Stimulated activated CD8-positive, alpha-beta memory T cell treated with anti-CD3 and anti-CD28 coated beads, Interleukin-12 subunit alpha, Interleukin-12 subunit beta, amount 100 ng/mL, for 1 hour (primary cell): ENCODE measurements around the gene SUCLG2.

Experiments
- DNase-seq: peaks from one replicate; pipeline ENCODE4 v3.0.0-alpha.2; 2020; ENCODE audit warnings: low read depth

The SUCLG2 gene

DNA sequence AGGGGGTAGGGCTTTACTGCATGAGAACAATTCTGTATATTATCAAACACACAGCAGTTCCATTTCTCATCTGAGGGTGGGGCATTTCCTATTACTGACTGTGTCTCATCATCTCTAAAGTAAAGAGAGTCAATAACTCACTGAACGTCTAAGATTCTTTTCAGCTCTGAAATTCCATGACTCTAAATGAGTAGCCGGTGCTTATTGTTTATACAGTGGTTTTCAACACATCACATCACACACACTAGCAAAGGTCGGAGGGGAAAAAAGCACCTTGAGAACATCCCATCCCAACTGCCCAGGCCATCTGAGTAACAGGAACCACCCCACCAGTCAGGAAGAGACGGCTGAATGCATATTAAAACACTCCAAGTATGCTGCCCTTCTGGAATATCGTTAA, 196.0 kb downstream of the SUCLG2 start:
- no peak for DNase-seq

DNA sequence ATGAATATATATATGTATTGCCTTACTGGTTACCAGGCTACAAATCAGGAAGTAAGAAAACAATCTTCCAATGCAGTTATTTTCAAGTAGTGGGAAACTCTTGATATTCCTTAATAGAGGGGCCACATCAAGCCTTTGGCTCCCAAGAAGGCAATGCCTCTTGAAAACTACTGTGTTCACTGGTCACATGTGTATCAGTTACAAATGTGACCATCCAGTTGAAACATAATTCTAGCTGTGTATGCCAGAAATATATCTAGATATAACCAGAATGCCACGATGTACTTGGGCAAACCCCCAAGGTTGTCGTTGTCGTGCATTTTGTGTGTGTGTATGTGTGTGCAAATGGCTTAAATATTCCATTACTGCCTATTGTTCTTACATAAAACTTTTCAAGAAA, 200.8 kb downstream of the SUCLG2 start:
- DNase-seq: no peak

DNA sequence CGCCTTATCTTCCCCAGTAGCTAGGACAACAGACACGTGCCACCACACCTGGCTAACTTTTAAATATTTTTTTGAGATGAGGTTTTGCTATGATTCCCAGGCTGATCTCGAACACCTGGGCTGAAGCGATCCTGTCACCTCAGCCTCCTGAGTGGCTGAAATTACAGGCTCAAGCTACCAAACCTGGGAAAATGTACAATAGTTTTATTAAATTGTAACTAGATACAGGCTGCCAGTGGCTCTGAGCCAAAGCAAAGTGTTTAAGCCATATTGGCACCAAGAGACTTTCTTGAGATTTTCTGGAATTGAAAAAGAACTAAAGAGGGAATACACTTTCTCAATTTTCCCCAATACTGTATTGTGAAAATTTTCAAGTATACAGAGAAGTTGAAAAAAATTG, 204.3 kb downstream of the SUCLG2 start:
- no peak for DNase-seq

DNA sequence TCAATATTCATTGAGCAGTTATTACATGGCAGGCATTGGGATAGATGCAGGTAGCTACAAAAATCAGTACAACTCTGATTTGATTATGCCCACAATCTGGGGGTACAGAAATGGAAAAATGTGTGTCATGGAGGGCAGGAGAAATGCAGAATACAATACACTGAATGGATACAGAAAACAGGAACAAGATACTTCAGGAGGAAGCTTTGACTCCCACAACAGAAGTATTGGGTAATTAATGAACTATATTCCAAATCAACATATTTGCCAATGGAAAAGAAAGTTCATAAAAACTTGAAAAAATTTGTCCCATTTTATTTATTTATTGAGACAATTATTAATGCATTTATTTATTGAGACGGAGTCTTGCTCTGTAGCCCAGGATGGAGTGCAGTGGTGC, 207.0 kb downstream of the SUCLG2 start:
- no peak for DNase-seq

DNA sequence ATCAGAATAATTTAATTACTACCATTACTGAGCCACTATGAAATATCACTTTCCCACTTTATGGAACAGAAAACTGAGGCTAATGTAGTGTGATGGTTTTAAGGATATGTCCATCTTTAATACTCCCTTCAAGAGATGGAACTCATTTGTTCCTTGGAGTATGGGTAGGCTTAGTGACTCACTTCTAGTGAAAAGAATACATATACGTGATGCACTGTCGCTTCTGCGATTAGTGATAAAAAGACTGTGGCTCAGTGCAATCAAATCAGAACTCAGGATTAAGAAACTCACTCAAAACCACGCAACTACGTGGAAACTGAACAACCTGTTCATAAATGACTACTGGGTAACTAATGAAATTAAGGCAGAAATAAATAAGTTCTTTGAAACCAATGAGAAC, 216.6 kb downstream of the SUCLG2 start:
- DNase-seq: no peak

DNA sequence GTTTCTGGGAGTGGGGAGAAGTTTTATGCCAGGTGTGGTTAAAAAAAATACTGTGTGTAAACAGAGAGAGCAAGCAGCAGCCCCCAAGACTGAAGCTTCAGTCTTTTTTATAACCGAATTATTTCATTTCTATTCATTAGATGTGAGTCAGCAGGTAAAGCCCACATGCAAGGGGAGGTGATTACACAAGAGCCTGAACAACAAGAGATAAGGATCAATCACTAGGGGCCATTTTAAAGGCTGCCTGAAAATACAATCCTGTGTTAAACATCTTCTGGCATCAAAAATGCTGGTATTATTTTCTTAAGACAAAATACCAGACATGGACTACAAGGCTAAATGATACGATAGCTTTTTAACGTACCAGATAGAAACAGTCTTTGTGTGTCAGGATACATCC, 217.3 kb downstream of the SUCLG2 start:
- no peak for DNase-seq

DNA sequence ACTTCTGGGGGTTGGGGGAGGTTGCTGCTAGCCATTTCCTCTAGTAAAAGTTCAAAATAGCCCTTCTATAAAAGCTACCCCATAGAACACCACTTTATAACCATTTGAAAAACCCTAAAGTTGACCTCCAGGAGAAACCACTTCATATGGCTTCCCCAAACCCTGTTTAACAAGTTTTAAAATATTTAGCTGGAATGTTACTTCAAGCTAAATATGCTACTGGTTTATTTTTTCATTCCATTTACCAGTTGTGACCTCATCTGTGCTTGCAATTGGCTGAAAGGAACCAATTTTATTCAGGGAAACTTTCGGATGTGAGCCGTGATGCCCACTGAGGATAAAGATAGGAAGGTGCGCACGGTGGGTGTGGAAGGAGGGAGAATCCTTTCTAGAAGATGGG, 221.3 kb downstream of the SUCLG2 start:
- no peak for DNase-seq

DNA sequence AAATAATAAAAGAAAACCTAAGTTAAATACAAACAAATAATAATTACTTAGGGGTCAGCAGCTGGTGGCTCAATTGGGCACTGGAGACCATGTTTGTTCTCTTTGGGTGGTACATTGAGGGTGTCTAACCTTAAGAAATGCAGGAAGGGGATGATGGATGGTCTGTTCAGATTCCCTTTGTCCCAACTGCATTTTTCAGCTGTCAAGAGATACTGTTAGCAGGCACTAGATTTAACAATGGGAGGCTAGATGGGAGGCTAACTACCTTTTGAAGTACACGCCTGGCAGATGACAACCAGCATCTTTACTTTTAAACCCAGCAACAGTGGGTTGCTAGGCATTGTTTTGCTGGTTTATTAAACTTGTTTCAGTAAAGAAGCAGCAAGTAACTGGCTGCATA, 222.5 kb downstream of the SUCLG2 start:
- DNase-seq: no peak

DNA sequence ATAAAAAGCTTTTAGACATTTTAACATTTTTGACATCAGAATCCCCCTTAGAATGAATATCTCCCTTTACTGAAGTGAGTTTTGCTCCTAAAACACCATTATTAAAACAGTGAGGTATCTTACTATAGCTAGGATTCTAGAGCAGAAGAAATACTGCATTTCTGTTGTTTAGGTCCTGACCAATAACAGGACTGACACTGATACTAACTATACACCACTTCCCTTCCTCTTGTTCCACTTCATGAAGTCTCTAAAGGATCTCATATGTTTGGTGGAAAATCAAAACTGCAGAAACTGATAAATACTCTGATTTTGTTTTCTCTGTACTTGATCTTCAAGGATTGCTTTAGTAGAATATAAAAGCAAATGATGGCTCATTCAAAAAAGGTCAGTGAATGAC, 230.7 kb downstream of the SUCLG2 start:
- no peak for DNase-seq

DNA sequence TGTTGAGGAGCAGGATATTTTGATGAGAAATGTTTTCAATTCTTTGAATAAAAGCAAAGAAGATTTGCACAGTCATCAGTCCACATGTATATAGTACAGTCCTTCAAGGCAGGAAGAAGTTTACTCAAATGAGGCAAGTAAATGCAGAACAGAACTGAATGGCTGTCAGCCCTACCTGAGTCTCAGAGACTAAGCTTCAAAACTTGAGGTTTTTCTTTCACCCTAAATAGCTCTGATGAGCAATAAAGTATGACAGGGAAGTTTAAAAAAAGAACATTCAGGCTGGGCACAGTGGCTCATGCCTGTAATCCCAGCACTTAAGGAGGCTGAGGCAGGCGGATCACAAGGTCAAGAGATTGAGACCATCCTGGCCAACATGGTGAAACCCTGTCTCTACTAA, 232.5 kb downstream of the SUCLG2 start:
- DNase-seq: no peak

DNA sequence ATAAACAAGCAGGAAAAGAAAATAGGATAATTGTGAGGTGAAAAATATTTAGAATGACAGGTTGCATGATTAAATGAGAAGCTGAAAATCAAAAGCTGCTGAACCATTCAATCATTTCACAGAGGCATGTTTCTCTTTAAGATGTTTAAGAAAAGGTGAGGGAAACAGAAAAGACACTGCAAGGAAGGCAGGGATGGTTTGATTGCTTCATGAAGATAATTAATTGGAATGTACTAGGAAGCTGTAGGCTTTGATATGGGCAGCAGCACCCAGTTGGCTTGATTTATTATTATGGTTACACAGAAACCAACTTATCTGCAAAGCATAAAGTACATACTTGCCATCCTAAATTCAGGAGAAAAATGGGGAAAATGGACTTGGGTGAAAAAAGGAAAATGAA, 234.6 kb downstream of the SUCLG2 start:
- no peak for DNase-seq

DNA sequence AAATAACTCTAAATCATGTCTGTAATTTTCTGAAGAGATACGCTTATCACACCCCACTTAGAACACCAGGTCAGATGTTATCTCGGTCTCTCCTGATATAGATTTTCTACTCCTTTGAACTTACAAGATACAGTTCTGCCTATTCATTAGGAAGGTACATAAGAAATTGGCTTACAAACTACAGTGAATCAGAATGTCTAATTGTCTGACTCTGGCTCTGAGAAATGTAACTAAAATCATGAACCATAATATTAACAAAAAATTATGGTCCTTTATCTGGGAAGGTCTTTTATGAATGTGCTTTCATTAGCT, 235.2 kb downstream of the SUCLG2 start:
- DNase-seq: no peak

DNA sequence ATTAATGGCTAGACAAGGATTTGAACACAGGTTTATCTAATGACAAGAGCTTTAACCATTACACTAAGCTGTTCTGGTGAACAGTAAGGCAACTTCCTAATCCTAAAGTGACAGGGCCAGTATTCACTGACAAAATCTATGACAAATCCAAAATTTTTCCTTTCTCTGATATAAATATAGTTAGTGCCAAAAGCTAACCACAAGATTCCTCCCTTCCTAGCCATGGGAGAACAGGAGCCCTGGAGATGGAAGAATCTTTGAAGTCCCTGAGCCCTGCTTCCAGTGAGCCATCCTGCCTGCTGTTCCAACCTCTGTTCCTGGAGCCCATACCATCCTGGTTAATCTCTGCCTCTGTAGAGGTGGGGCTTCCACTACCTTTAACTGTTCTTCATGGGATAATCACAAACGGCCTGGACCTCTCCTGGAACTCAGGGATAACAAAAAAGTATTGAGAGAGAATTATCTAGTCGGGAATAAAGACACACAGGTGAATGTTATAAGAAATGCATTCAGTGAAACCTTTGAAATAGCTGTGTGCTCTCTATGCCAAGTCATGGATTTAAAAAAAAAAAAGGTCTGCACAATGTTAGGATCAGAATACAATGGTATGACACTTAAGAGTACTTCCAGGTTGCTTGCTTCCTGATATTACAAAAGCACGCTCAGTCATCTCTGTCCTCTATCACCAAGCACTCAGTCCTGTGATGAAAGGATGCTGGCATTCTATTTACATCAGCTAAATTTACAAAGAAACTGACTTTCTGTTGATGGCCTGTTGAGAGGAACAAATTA, 235.8 kb downstream of the SUCLG2 start:
- DNase-seq: no peak

DNA sequence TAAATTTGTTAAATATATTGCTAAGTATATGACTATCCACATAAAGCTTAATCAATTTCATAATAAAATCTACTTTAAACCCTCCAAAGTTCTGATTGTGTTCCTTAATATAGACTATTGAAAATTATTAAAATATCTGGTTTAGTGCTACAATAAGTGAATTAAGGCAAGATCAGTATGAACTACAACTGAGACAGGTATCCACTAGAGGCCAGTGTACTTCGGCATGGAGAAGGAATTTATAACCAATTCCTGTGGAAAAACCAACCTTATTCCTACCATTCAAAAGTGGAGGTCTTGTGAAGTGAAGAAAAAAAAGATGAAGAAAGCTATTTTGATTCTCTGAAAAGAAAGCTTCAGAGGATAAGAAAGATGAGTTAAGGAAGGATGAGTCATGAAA, 237.7 kb downstream of the SUCLG2 start:
- no peak for DNase-seq

DNA sequence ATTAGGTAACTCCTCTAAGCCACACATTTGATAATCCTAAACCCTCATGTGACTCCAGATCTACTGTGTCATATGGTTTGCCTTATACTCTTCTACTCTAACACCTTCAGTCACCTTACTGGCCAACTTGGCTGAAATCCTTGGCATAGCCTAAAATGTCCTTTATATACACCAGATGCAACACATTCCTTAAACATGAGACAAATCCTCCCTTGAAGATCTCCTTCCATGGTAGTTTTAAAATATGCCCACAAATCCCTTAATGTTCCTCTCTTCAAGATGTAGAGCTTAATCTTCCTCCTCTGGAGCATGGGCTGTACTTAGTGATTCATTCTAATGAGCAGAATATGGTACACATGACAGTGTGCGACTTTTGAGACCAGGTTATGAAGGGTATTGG, 238.9 kb downstream of the SUCLG2 start:
- DNase-seq: no peak

DNA sequence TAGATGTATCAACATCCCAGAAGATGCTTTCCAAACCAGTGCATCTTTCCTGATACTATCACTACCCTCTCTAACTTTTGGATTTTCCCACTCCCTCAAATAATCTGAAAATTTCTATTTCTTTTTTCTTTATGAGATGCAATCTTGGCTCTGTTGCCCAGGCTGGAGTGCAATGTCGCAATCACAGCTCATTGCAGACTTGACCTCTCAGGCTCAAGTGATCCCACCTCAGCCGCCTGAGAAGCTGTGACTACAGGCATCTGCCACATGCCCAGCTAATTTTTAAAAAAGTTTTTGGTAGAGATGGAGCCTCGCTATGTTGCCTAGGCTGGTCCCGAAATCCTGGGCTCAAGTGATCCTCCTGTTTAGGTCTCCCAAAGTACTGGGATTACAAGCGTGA, 239.7 kb downstream of the SUCLG2 start:
- DNase-seq: no peak

DNA sequence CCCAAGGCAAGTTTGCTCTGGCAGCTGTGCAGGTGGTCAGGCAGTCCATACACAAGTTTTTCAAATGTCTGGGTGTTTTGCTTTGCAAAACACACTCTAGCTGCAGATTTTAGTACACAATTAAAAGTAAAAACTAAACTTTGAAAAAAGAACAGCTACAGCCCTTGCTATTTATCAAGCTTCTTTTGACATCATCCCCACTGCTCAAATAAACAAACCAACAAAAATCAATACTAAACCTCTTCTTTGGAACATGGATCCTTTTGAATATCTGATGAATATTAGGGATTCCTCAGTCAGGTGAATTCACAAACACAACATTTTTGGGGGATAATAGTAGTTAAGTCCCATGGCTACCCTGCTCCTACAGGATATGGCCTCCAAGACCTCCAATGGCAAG, 249.2 kb downstream of the SUCLG2 start:
- no peak for DNase-seq

DNA sequence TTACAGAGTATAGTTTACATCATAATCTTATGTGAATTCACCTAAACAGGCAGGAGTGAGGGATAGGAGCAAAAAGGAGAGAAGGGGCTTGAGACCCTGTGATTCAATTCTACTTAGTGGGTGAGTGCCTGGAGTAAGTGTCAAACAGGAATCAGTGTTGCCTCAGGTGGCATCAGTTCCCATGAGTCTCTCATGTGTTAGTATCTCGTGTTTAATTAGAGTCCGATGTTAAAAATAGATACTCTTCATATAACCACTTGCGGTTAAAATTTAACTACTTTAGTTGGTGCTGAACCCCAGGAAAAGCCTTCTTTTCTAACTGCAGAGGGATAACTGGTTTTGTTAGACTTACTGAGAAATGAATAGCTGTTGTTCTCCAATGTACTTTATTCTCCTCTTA, 251.5 kb downstream of the SUCLG2 start:
- DNase-seq: no peak

DNA sequence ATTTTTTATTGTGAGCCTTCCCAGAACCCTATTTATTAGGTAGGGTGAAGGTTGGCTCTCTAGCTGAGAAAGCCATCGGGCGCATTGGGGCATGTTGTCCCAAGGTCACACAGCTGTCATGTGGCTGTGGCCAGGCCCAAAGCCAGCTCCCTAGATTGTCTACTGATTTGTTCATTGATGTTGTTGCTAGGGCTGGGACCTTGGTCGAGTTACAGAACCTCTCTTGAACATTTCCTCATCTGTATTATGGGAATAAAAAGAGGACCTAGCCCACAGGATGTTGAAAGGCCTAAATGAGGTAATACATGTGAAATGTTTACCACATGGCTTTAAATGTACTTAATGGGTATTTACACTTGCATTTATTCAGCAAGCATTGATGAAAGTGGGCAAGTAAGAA, 252.5 kb downstream of the SUCLG2 start:
- no peak for DNase-seq

DNA sequence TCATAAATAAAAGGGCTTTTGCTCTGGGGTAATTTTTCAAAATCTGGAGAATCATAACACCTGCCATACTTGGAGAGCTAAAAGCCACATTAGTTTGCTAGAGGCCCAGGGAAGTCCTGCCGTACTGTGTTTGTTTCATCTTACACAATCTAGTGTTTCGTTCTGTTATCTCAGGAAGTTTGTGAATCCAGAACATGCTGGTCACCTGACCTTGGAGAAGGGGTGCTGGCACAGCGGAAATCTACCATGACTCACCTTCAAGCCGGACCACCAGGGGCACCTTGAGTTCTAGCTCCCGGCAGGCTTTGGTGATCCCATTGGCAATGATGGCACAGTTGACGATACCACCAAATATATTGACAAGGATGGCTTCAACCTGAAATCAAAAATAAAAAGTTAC, 253.9 kb downstream of the SUCLG2 start:
- DNase-seq: no peak

DNA sequence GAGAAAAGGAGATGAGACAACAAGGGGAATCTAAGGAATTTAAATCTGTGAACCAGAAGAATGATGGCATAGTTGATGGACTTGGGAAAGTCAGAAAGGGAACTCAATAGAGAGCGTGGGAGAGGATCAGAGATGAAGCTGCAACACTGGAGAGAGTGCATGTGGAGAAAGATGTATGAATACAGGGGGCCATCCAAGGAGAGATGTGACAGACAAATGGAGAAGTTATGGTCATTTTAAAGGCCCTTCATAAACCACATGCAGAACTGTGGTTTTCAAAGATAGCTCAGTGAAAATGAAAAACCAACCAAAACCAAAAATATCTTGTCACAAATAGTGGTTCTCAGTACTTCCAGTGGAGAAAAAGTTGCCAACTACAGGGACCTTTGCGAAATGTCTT, 265.2 kb downstream of the SUCLG2 start:
- DNase-seq: no peak

DNA sequence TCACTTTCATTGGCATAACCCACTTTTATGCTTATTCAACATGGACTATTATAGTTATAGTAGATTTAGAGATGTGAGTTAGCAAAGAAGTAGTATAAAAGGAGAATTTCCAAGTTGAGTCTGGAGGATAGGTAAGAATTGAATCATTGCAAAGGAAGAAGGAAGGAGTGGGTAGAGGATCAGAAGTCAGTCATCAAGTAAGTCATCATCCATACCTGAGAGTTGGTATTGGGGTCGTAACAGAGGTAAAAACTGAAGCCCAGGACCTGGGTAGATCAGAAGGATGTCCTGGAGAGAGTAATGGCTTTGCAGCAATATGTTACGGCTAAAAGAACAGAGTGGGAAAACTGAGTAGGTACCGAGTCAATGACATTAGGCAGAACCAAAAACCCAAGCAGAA, 265.7 kb downstream of the SUCLG2 start:
- no peak for DNase-seq

DNA sequence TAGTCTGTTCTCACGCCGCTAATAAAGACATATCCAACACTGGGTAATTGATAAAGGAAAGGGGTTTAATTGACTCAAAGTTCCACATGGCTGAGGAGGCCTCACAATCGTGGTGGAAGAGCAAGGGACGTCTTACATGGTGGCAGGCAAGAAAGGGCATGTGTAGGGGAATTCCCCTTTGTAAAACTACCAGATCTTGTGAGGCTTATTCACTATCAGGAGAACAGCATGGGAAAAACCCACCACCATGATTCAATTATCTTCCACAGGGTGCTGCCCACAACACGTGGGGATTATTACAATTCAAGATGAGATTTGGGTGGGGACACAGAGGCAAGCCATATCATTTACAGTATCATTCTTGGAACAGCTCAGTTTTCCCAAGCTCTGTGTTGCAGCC, 268.0 kb downstream of the SUCLG2 start:
- no peak for DNase-seq

DNA sequence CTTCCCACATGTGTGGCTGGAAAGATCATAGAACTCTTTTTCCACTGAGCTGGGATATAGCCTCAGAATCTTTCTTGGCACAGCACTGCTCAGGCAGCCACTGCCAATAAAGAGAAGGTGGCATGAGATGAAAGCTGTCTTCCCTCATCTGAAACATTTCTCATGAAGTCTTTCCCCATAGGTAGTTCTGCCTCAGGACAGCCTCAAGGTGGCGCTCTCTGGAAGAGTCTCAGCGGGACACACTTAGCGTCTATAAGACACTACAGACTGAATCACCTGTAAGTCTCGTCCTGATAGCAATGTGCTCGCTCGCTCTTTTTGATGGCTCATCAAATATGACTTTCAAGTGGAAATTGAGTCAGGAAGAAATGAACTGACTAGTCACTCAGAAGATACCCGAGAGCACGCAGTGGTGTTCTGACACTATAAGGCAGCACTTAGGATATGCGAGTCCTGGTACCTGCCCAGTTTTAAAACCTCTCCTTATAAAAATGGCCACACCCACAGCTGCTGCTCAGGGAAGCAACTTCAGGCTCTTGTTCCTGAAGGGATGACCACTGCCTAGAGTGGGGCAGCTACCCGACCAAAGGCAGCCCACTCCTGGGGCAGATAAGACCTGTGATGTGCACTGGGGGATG, 269.5 kb downstream of the SUCLG2 start:
- no peak for DNase-seq
